Stimulated activated CD4-positive, alpha-beta T cell treated with anti-CD3 and anti-CD28 coated beads, Interleukin-15, amount 100 ng/mL, for 48 hours (primary cell): Measurements from ENCODE around the gene EID2B.

Source experiments
- DNase-seq, 2 donors: peaks; one replicate each; pipeline ENCODE4 v3.0.0-alpha.2; 2020; ENCODE audit warnings: low read depth in 2 of 2

EID2B gene

GRCh38 chr19:39498798-39499642, 33.6 kb downstream of the EID2B start, which contains the start of gene DLL3:
Gene DLL3 (plus strand): TSS chr19:39498947. CDS start chr19:39498975, 28 bp downstream.
- no peak for DNase-seq

- DNase-seq = no peak
Observed at GRCh38 chr19:39497996-39498797, 34.5 kb downstream of the EID2B start.

GRCh38 chr19:39497701-39497995, 35.0 kb downstream of the EID2B start:
- no peak for DNase-seq

- no peak for DNase-seq
Observed at GRCh38 chr19:39496063-39496462, 36.6 kb downstream of the EID2B start.

- DNase-seq = no peak
Observed at GRCh38 chr19:39494661-39495060, 38.0 kb downstream of the EID2B start.

- DNase-seq = no peak
Observed at GRCh38 chr19:39492788-39493187, 39.9 kb downstream of the EID2B start.

GRCh38 chr19:39492225-39492624, 40.4 kb downstream of the EID2B start:
- no peak for DNase-seq

- DNase-seq = no peak
Observed at GRCh38 chr19:39489756-39490155, 42.9 kb downstream of the EID2B start.

- no peak for DNase-seq
Observed at GRCh38 chr19:39483141-39483540, 49.5 kb downstream of the EID2B start.

GRCh38 chr19:39481676-39482075, 51.0 kb downstream of the EID2B start:
- DNase-seq = no peak

GRCh38 chr19:39481229-39481545, 51.5 kb downstream of the EID2B start:
- DNase-seq = no peak
